Osteocyte (in vitro differentiated cells): ENCODE results near the gene RNPEPL1. TPM values are rescaled to one million over a fixed set of nuclear protein-coding genes. Genes with fewer than 3 reads are reported as not detected.

ENCODE experiments used
- DNase-seq: peaks from one replicate; pipeline ENCODE4 v3.0.0; 2021; ENCODE audit warnings: mixed read lengths; ENCODE audit not compliant: unreplicated experiment; ENCODE audit errors: extremely low spot score
- H3K27ac Mint-ChIP-seq: one replicate; pipeline ENCODE4 v1.8.0; 2021; ENCODE audit warnings: mild to moderate bottlenecking, mixed read lengths; ENCODE audit not compliant: unreplicated experiment
- H3K27me3 Mint-ChIP-seq: one replicate; pipeline ENCODE4 v1.8.0; 2021; ENCODE audit warnings: mixed read lengths; ENCODE audit not compliant: unreplicated experiment
- H3K36me3 Mint-ChIP-seq: one replicate; pipeline ENCODE4 v1.8.0; 2021; ENCODE audit warnings: mixed read lengths; ENCODE audit not compliant: unreplicated experiment
- H3K4me1 Mint-ChIP-seq: one replicate; pipeline ENCODE4 v1.8.0; 2021; ENCODE audit warnings: mixed read lengths; ENCODE audit not compliant: unreplicated experiment
- H3K4me3 Mint-ChIP-seq: one replicate; pipeline ENCODE4 v1.8.0; 2021; ENCODE audit warnings: mild to moderate bottlenecking, moderate library complexity, mixed read lengths; ENCODE audit not compliant: unreplicated experiment
- H3K9me3 Mint-ChIP-seq: one replicate; pipeline ENCODE4 v1.8.0; 2021; ENCODE audit warnings: mixed read lengths; ENCODE audit not compliant: unreplicated experiment
- CTCF ChIP-seq: fragments of 200-600 bp; sonication (generic); IDR thresholded peaks from 2 replicates; pipeline ENCODE4 v1.5.0; 2021; ENCODE audit warnings: antibody characterized with exemption, mild to moderate bottlenecking, moderate library complexity
- total RNA-seq: library from RNA; stranded (reverse); gene quantifications from 2 replicates; pipeline ENCODE4 v1.2.1, GENCODE V29; 2021

RNPEPL1 gene
- total RNA-seq, 1 donor from 2014 or later = 56.5 TPM

GRCh38 chr2:240563951-240564560 lies 4.2 kb upstream of the RNPEPL1 start:
- Mint-ChIP-seq H3K36me3 (no peaks in the 10 kb centered on the region), H3K27ac (peak overlapping the region; percentile 10), H3K4me3 (no peak overlapping the region), H3K9me3 (no peaks in the 10 kb centered on the region), H3K4me1 (peaks cover 46% of the 10 kb centered on the region), H3K27me3 (no peaks in the 10 kb centered on the region)
- peak; percentile 38 for DNase-seq
- no peak for TF ChIP-seq CTCF

- peak; percentile 70 for DNase-seq
- Mint-ChIP-seq H3K4me3 (no peak overlapping the region), H3K4me1 (peaks cover 47% of the 10 kb centered on the region), H3K27ac (peak overlapping the region; percentile 10), H3K27me3 (no peaks in the 10 kb centered on the region), H3K9me3 (no peaks in the 10 kb centered on the region), H3K36me3 (no peaks in the 10 kb centered on the region)
- no peak for TF ChIP-seq CTCF
These were observed 3.5 kb upstream of the RNPEPL1 start for GRCh38 chr2:240564561-240565332.

- H3K27me3 Mint-ChIP-seq = no peaks in the 10 kb centered on the region
- H3K4me3 Mint-ChIP-seq = peak overlapping the region; percentile 51
- no peaks in the 10 kb centered on the region for H3K36me3 Mint-ChIP-seq
- H3K9me3 Mint-ChIP-seq = no peaks in the 10 kb centered on the region
- H3K4me1 Mint-ChIP-seq = peaks cover 47% of the 10 kb centered on the region
- peak overlapping the region; percentile 65 for H3K27ac Mint-ChIP-seq
- DNase-seq = peak; percentile 83
- no peak for TF ChIP-seq CTCF
These were observed 2.7 kb upstream of the RNPEPL1 start for GRCh38 chr2:240565333-240566202.

GRCh38 chr2:240566203-240567136 lies 1.8 kb upstream of the RNPEPL1 start:
- Mint-ChIP-seq H3K9me3 (no peaks in the 10 kb centered on the region), H3K27ac (peak overlapping the region; percentile 65), H3K36me3 (no peaks in the 10 kb centered on the region), H3K27me3 (no peaks in the 10 kb centered on the region), H3K4me1 (peaks cover 49% of the 10 kb centered on the region), H3K4me3 (peak overlapping the region; percentile 86)
- peak; percentile 96 for TF ChIP-seq CTCF
- DNase-seq = peak; percentile 94
